ENCODE measurements around the gene PTGDR2. TPM values are rescaled to one million over a fixed set of nuclear protein-coding genes. Genes with fewer than 3 reads are reported as not detected.

Gene PTGDR2
- total RNA-seq, 1 donor from 2014 or later: 0.19 TPM

DNA sequence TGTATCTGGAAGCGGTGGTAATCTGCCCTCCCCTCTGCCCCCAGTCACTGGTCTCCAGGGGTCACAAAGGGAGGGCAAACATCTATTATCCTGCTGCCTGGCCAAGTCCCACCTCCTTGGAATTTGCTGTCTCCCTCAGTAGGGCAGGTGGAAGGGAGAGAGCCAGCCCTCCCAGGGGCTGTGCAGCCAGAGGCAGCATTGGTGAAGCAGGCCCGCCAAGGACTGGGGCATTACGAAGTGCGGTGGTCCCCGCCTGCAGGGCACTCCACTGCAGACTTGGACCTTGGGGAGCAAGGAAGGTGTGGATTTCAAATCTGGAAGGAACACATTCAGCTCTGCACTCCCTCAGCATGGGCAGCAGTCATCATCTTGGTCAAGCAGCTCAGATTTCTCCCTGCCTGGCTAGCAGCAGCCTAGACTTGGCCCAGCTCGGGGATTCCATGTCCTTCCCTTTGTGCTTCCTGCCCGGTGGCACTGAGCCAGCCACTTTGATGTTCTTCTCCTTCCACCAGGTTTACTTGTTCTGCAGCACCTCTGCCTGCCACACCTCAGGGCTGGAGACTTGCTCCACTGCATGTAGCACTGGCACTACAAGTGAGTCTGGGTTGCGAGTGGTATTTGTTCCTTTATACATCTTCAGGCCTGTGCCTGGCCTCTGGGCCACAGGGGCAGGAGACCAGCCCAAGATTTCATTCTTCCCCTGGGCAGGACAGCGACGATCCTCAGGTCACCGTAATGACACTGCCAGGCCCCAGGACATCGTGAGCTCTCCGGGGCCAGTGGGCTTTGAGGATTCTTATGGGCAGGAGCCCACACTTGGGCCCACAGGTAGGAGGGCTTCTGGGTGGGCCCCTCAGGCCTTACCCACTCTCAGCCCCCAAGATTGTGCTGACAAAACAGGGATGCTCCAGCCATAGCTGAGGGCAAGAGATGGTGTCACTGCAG, 18.9 kb upstream of the PTGDR2 start:
- peak; percentile 82 for DNase-seq (ENCODE audit: low spot score)

DNA sequence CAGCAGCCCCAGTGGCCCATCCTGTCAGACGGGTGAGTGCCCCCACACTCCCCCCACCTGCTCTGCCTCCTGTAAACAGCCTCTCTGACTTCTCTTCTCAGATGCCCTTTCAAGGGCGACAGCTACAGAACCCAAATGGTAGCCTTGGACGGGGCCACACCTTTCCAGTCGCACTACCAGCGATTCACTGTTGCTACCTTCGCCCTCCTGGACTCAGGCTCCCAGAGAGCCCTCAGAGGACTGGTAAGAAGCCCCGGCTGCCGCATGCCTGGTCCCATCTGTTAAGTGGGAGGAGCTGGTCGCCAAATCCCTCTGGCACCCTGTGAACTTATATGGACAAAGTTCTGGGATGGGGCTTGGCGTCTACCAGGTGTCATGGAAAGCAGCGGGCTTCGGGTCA, 17.8 kb upstream of the PTGDR2 start:
- DNase-seq (ENCODE audit: low spot score): peak; percentile 69

DNA sequence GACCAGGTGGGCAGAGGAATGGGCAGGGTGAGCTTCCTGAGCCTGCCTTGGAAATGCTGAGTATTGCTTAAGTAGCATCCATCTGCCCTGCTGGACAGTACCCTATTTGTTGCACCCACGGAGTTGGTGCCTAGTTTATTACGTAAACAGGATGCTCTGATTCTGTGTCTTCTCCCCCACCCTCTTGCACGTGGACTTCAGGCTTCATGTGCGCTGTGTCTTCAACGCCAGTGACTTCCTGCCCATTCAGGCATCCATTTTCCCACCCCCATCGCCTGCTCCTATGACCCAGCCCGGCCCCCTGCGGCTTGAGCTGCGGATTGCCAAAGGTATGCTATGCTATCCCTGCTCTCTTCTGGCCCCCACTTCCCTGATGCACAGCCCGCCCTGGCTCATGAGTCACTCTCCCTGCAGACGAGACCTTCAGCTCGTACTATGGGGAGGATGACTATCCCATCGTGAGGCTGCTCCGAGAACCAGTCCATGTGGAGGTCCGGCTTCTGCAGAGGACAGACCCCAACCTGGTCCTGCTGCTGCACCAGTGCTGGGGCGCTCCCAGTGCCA, 17.3 kb upstream of the PTGDR2 start:
- DNase-seq (ENCODE audit: low spot score): peak; percentile 88

DNA sequence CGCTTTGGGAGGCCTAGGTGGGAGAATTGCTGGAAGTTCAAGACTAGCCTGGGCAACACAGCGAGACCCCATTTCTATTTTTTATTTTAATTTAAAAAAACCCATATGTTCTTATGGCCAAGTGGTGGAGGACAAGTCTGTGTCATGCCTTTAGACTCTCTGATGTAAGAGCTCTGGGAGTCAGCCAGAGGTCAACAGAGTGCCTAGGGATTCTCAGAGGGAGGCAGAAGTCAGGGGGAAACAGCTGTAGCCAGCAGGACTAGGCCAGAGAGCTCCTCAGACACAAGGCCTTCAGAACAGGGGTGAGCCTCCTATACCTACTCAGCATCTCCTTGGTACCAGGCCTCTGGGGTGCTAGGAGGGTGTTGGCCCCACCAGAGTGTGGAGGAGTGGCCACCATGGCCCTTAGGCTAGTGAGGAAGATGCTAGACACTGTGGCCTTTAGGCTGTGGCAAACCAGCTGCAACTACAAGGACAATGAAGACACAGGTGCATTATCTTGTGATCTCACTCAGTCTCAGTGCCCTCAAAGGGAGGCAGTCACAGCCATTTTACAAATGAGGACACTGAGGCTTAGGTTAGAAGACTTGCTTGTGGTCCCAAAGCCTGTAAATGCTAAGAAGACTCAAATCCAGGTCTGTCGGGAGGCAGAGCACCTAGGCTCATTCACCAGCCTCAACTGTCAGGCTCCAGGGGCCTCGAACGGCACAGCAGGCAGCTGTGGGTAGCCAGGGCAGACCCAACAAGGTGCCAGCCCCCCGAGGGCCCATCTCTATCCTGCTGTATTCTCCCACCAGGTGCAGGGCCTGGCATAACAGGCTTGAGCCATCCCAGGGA, 16.6 kb upstream of the PTGDR2 start:
- DNase-seq (ENCODE audit: low spot score): peak; percentile 78

DNA sequence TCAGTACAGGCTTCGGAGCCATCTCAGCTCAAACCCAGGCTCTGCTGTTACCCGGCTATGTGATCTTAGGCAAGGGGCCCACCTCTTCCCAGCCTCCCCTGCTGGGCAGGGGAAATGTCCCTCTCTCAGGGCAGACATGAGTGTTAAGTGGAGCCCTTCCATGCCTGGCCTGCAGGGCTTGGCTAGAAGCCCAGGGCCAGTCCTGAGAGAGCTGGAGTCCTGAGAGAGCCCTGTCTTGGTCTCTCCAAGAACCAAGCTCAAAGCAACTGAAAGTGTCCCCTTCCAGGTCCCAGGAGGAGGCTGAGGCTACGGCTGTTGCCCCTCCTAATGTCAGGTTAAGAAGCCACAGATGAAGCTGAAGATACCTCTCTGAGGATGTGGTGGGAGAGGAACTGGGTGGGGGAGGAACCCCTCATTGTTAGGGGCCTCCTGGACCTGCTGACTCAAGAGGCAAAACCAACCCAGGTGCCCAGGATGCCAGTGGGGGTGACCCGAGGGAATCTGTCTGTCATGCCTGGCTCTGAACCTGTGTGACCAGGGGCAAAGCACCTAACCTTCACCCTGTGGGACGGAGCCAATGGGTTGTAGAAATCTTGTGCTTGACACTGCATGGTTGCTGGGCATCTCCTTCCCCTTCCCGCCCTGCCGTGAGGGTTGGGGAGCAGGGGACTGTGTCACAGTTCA, 15.8 kb upstream of the PTGDR2 start:
- DNase-seq (ENCODE audit: low spot score): peak; percentile 81

DNA sequence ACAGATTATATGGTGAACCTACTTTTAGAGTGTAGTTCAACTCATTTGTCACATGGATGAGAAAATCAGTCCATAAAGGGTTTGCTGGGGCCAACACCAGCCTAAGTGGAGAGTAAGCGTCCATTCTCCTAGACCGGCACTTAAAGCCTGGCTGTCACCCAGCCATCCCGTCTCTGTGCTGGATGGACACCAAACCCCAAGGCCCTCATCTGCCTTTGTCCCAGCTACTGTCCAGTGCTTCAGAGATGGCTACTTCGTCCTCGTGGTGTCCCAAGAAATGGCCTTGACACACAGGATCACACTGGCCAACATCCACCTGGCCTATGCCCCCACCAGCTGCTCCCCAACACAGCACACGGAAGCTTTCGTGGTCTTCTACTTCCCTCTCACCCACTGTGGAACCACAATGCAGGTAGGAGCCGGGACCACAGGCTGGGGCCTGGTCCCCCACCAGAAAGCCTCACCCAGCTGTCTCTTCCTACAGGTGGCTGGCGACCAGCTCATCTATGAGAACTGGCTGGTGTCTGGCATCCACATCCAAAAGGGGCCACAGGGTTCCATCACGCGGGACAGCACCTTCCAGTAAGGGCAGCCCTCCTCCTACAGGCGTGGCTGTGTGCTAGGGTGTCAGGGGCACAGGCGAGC, 15.1 kb upstream of the PTGDR2 start:
- peak; percentile 76 for DNase-seq (ENCODE audit: low spot score)

DNA sequence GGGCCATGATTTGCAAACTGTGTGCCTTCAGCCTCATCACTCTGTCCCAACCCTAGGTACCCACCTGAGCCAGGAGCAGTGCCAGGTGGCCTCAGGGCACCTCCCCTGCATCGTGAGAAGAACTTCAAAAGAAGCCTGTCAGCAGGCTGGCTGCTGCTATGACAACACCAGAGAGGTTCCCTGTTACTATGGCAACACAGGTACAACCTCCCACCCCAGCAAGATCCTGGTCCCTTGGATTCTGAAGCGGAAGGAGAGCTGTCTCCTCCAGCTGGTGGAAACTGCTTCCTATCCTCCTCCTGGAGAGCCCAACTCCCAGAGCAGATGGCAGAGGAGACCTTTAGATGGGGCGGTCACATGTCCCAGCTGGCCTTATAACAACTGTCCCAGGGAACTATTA, 14.5 kb upstream of the PTGDR2 start:
- DNase-seq (ENCODE audit: low spot score): peak; percentile 68

DNA sequence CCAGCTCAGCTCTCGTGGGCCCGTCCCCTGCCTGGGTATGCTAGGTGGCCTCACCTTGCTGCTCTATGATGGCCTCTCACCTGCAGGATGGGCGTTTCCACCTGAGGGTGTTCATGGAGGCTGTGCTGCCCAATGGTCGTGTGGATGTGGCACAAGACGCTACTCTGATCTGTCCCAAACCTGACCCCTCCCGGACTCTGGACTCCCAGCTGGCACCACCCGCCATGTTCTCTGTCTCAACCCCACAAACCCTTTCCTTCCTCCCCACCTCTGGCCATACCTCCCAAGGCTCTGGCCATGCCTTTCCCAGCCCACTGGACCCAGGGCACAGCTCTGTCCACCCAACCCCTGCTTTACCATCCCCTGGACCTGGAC, 13.7 kb upstream of the PTGDR2 start:
- peak; percentile 85 for DNase-seq (ENCODE audit: low spot score)

DNA sequence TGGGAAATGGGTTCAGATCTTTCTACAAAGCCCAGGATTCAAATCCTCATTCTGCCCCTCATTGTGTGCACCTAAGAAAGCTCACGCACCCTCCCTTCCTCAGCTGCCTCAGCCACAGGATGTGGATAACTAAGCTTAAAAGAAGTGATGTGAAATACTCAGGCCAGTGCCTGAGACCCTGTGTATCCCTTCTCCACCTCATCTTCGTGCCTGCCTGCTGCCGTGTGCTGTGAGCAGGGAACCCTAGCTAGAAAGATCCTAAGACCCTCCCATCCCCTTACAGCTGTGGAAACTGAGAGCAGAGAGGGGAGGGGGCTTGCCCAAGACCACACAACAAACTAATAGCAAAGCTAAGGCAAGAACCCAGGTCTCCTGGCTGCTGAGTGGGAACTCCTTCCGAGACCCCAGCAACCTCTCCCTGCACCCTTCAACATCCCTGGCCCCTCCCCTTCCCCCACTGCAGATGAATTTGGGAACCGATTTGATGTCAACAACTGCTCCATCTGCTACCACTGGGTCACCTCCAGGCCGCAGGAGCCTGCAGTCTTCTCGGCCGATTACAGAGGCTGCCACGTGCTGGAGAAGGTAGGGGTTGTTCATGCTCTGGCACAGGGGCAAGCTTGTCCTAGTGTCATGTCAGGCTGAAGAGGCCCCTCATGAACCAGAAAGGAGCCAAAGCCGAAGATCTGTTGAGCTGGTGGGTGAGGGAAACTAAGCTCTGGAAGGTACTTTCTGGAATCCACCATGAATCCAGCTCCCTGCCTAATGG, 13.1 kb upstream of the PTGDR2 start:
- peak; percentile 73 for DNase-seq (ENCODE audit: low spot score)

DNA sequence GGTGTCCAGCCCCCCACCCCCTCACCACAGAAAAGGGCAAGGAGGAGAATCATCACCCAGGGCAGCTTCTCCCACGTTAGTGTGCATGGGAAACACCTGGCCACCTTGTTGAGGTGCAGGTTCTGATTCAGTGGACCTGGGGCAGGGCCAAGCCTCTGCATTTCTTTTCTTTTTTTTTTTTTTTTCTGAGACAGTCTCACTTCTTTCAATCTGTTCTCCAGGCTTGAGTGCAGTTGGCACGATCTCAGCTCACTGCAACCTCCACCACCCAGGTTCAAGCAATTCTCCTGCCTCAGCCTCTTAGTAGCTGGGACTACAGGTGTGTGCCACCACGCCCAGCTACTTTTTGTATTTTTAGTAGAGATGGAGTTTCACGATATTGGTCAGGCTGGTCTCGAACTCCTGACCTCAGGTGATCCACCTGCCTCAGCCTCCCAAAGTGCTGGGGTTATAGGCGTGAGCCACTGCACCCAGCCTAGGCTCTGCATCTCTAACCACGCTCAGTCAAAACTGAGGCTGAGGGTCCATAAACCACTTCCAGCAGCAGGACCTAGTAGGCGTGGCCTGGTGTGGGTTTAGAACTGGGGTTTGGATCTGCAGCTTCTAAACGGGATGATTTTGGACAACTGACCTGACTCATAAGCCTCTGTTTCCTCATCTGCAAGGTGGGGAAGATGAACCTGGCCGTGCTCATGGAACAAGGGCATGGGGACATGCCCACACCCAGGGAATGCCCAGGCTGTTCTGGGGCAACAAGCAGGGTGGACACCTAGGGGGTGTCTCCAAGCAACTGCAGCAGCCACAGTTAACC, 12.3 kb upstream of the PTGDR2 start:
- peak; percentile 85 for DNase-seq (ENCODE audit: low spot score)

DNA sequence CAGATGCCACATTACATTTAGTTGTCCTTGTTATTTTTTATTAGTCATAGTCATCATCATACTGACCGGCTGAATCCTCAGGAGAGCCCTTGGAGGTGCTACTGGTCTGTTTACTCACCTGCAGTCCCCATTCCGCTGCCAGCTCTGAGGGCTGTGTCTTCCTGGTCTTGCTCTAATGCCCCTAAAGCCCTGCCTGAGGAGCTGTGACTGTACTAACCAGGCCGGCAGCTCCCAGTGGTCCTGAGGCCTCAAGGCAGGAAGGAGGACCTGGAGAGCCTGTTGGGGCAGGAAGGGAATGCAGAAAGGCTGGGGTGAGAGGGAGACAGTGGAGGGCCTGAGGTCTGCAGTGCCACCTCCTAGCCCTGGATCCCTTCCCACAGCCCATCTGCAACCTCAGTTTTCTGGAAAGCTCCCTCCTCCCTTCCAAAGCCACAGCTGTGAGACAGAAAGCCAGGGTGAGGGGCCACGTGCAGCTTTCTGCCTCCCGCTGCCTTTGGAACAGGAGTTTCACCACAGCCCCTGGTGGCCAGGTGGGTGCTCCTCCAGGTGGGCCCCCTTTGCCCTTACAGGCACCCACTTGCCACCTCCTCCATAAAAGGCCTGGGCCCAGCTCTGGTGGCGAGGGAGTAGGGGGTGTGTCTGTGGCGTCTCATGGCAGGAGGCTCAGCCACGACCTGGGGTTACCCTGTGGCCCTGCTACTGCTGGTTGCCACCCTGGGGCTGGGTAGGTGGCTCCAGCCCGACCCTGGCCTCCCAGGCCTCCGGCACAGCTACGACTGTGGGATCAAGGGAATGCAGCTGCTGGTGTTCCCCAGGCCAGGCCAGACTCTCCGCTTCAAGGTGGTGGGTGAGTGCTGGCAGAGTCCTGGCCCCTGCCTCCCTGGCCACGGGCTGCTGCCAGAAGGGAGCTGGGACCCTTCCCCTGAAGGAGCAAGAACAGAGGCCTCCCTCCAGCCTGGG, 11.4 kb upstream of the PTGDR2 start, which contains the start of gene ZP1:
Gene ZP1 (plus strand): TSS at position 632 of the 960 bp plus-strand sequence. CDS start 20 bp downstream, at position 652.
- peak; percentile 71 for DNase-seq (ENCODE audit: low spot score)

DNA sequence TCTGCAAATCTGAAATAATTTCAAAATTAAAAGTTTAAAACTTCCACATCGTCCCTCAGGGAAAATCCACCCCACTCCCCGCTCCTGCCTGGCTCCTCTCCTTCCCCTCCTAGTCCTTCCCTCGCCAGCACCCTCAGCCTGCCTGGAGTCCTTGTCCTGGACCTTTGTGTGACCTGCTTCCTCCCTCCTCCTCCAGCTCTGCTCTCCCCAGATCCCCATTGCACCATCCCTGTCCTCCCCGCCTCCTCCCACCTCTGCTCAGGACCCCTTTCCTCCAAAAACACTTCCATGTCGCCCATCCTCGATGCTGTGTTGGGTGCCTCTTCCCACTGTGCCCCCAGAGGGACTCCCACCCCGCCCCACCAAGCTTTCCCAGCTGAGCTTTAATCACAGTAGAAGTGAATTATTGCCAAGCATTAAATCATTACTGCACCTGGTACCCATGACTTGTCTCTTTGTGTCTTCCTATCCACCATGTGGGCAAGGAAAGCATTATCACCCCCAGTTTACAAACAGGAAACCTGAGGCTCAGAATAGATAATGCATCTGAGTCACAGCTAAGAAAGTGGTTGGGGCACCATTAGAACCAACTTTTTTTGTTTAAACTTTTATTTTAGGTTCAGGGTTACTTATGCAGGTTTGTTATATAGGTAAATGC, 9.2 kb upstream of the PTGDR2 start:
- DNase-seq (ENCODE audit: low spot score): peak; percentile 33

DNA sequence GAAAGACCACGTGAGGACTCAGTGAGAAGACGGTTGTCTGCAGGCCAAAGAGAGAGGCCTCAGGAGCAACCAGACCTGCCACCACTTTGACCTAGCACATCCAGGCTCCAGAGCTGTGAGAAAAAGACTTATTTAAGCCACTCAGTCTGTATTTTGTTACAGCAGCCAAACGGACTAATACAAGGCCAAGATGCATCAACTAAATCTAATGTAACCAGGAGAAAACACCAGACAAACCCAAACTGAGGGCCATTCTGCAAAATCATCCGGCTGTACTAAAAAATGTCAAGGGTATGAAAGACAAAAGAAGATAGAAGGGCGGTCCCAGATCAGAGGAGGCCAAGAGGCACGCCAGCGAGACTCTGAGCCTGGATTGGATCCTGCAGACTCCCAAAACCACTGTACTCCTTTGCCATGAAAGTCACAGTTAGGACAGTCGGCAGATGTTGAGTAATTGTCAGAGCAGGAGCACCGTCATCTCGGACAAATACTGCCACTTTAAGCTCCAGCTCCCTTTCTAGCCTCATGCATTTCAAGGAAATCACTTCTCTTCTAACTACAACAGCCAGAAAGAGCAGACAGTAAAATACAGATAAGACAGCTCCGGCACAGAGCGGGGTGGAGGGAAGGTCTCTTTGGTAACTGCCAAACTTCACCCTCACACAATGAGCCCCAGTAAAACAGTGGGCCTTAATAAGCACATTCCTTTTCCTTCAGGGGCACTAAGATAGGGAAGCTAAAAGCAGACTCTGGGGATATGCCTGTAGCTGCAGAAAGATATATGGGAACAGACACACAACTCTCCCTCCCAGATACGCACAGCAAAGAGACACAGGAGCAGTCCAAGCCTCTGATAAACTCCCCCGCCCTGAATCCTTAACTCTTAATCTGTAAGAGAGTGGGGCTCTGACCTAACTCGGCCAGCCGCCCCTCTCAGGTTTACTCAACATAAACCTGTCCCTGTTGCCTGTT, 8.1 kb upstream of the PTGDR2 start:
- peak; percentile 33 for DNase-seq (ENCODE audit: low spot score)

DNA sequence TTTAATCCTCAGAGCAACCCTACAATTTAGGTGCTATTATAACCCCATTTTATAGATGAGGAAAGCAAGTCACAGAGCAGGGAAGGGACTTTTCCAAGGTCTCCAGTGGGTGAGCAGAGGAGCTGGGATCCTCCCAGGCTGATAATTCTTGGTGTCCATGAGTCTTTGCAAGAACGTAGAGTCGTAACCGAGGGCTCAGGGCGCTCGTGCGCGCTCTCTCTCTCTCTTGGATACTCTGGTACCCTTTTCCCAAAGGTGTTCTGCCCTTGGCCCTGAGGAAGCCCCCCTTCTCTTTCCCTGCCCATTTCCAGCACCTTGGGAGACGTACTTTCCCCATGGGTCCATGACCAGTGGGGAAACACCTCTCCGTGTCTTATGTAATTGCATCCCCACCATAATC, 6.4 kb upstream of the PTGDR2 start:
- no peak for DNase-seq (ENCODE audit: low spot score)

DNA sequence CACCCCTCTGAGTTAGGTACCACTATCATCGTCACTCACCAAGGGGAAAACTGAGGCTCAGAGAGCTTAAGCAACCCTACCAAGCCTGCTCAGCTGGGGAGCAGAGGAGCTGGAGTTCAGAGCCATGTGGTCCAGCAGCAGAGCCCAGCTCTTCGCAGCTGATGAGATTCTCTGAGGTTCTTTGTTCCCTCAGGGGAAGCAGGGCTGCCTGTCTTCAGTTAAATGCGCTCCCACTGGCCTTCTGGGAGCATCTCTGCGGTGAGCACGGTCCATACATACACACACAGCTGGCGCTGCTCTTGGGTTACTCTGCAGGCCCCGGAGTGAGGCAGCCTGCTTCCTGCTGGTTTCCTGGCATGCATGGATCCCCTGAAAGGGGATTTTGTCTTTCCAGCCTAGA, 5.2 kb upstream of the PTGDR2 start:
- DNase-seq (ENCODE audit: low spot score): peak; percentile 37
